NB4 (cell line): Measurements from ENCODE around the gene SLC30A10.

Source experiments
- CTCF ChIP-seq: IDR thresholded peaks from one replicate; pipeline ENCODE4 v1.5.1; 2012; ENCODE audit warnings: low read depth, low read length
- MAX ChIP-seq: IDR thresholded peaks from 2 replicates; pipeline ENCODE4 v1.6.1; 2011; ENCODE audit warnings: low read depth, low read length
- MYC ChIP-seq: IDR thresholded peaks from 2 replicates; pipeline ENCODE4 v1.6.1; 2011; ENCODE audit warnings: low read depth, low read length
- POLR2A ChIP-seq: IDR thresholded peaks from 2 replicates; pipeline ENCODE4 v1.6.1; 2011; ENCODE audit warnings: mild to moderate bottlenecking; ENCODE audit not compliant: insufficient read length; ENCODE audit errors: extremely low read depth

GRCh38 chr1:219966071-219966349 lies 37.7 kb upstream of the SLC30A10 start:
- TF ChIP-seq CTCF (no peak), MAX (no peak), POLR2A (no peak), MYC (no peak)
